Type B pancreatic cell (in vitro differentiated cells): Measurements from ENCODE around the gene FIBIN. TPM values are rescaled to one million over a fixed set of nuclear protein-coding genes. Genes with fewer than 3 reads are reported as not detected.

Experiments
- DNase-seq: peaks from one replicate; pipeline ENCODE4 v3.0.0; 2021; ENCODE audit warnings: mixed read lengths; ENCODE audit not compliant: unreplicated experiment; ENCODE audit errors: extremely low spot score
- H3K27ac Mint-ChIP-seq: 2 replicates; pipeline ENCODE4 v1.8.0; 2021; ENCODE audit warnings: mild to moderate bottlenecking, mixed read lengths
- H3K27me3 Mint-ChIP-seq: 2 replicates; pipeline ENCODE4 v1.8.0; 2021; ENCODE audit warnings: mixed read lengths
- H3K36me3 Mint-ChIP-seq: 2 replicates; pipeline ENCODE4 v1.8.0; 2021; ENCODE audit warnings: mixed read lengths
- H3K4me1 Mint-ChIP-seq: one replicate; pipeline ENCODE4 v1.8.0; 2021; ENCODE audit warnings: mixed read lengths; ENCODE audit not compliant: unreplicated experiment
- H3K4me3 Mint-ChIP-seq: 2 replicates; pipeline ENCODE4 v1.8.0; 2021; ENCODE audit warnings: mild to moderate bottlenecking, mixed read lengths
- H3K9me3 Mint-ChIP-seq: 2 replicates; pipeline ENCODE4 v1.8.0; 2021; ENCODE audit warnings: mixed read lengths
- CTCF ChIP-seq: fragments of 200-600 bp; sonication (generic); conservative IDR thresholded peaks from 2 replicates; pipeline ENCODE4 v1.5.0; 2021; ENCODE audit warnings: antibody characterized with exemption, mild to moderate bottlenecking
- total RNA-seq: library from RNA; stranded (reverse); gene quantifications from 2 replicates; pipeline ENCODE4 v1.2.1, GENCODE V29; 2021; ENCODE audit warnings: low replicate concordance

FIBIN gene
- total RNA-seq, 1 donor from 2014 or later = 0.65 TPM

- H3K9me3 Mint-ChIP-seq = no peaks in the 10 kb centered on the region
- TF ChIP-seq CTCF = no peak
- no peaks in the 10 kb centered on the region for H3K36me3 Mint-ChIP-seq
- DNase-seq = no peak
- no peak overlapping the region for H3K4me3 Mint-ChIP-seq
- H3K4me1 Mint-ChIP-seq = peaks cover 20% of the 10 kb centered on the region
- H3K27ac Mint-ChIP-seq = no peak overlapping the region
- H3K27me3 Mint-ChIP-seq = peaks cover 5% of the 10 kb centered on the region
These were observed 15.1 kb downstream of the FIBIN start for GRCh38 chr11:27008811-27009535.

GRCh38 chr11:27011560-27012233 is 17.8 kb downstream of the FIBIN start:
- TF ChIP-seq CTCF = no peak
- Mint-ChIP-seq H3K4me3 (no peak overlapping the region), H3K9me3 (no peaks in the 10 kb centered on the region), H3K27ac (no peak overlapping the region), H3K27me3 (peaks cover 8% of the 10 kb centered on the region), H3K4me1 (peaks cover 21% of the 10 kb centered on the region), H3K36me3 (no peaks in the 10 kb centered on the region)
- DNase-seq = no peak

- DNase-seq = no peak
- Mint-ChIP-seq H3K4me3 (no peak overlapping the region), H3K4me1 (peaks cover 21% of the 10 kb centered on the region), H3K27ac (no peak overlapping the region), H3K36me3 (no peaks in the 10 kb centered on the region), H3K9me3 (no peaks in the 10 kb centered on the region), H3K27me3 (peaks cover 8% of the 10 kb centered on the region)
- no peak for TF ChIP-seq CTCF
These were observed 18.5 kb downstream of the FIBIN start for GRCh38 chr11:27012234-27012921.

- no peaks in the 10 kb centered on the region for H3K9me3 Mint-ChIP-seq
- H3K27me3 Mint-ChIP-seq = peaks cover 7% of the 10 kb centered on the region
- no peak for TF ChIP-seq CTCF
- no peak overlapping the region for H3K27ac Mint-ChIP-seq
- DNase-seq = no peak
- no peak overlapping the region for H3K4me3 Mint-ChIP-seq
- peaks cover 21% of the 10 kb centered on the region for H3K4me1 Mint-ChIP-seq
- H3K36me3 Mint-ChIP-seq = no peaks in the 10 kb centered on the region
These were observed 20.0 kb downstream of the FIBIN start for GRCh38 chr11:27013781-27014361.

GRCh38 chr11:27018902-27019529 is 25.1 kb downstream of the FIBIN start:
- H3K4me3 Mint-ChIP-seq = no peak overlapping the region
- TF ChIP-seq CTCF = no peak
- no peak overlapping the region for H3K27ac Mint-ChIP-seq
- peaks cover under 1% of the 10 kb centered on the region for H3K4me1 Mint-ChIP-seq
- H3K36me3 Mint-ChIP-seq = no peaks in the 10 kb centered on the region
- no peaks in the 10 kb centered on the region for H3K9me3 Mint-ChIP-seq
- peaks cover 3% of the 10 kb centered on the region for H3K27me3 Mint-ChIP-seq
- DNase-seq = no peak
